ENCODE results near the gene CD164L2. TPM values are rescaled to one million over a fixed set of nuclear protein-coding genes. Genes with fewer than 3 reads are reported as not detected.

CD164L2 gene
- total and polyA plus RNA-seq, 2 experiments from 2014 or later = 2.0 to 2.8 TPM

GRCh38 chr1:27394925-27395324 lies 11.8 kb upstream of the CD164L2 start:
- H3K4me1 ChIP-seq (ENCODE audit: insufficient read depth) = peaks cover 23% of the 10 kb centered on the region
- H3K27ac ChIP-seq (ENCODE audit: low read depth) = no peak overlapping the region
- H3K27ac Mint-ChIP-seq = no peak overlapping the region; the same call in 1 of the 2 replicates
- H3K4me3 Mint-ChIP-seq = no peak overlapping the region; the same call in 2 of the 3 replicates
- H3K36me3 Mint-ChIP-seq (ENCODE audit: low read depth) = peaks cover 5% of the 10 kb centered on the region; the same call in 1 of the 3 replicates
- no peaks in the 10 kb centered on the region for H3K79me2 ChIP-seq (replicated peaks; ENCODE audit: insufficient read depth)
- no peak overlapping the region for H2AFZ ChIP-seq
- no peak for DNase-seq (ENCODE audit: low spot score)
- no peaks in the 10 kb centered on the region for H3K36me3 ChIP-seq (ENCODE audit: insufficient read depth)
- H3F3A ChIP-seq (replicated peaks; ENCODE audit: low read depth) = peaks cover 7% of the 10 kb centered on the region; the same call in 1 of the 2 replicates
- H4K20me1 ChIP-seq (replicated peaks; ENCODE audit: insufficient read depth) = no peaks in the 10 kb centered on the region
- peaks cover 33% of the 10 kb centered on the region for H3K27me3 Mint-ChIP-seq (ENCODE audit: insufficient read depth, low read depth, poor library complexity)
- H3K9me3 Mint-ChIP-seq = no peaks in the 10 kb centered on the region
- peaks cover 46% of the 10 kb centered on the region for H3K4me1 Mint-ChIP-seq
- H3K27me3 ChIP-seq (ENCODE audit: insufficient read depth) = no peaks in the 10 kb centered on the region
- TF ChIP-seq ZNF331 (CRISPR knock-in tag; IDR thresholded peaks at IDR 0.05; ENCODE audit: low read depth) = no peak
- TF ChIP-seq STAT1 (IDR thresholded peaks at IDR 0.05; ENCODE audit: unreplicated experiment) = no peak
- no peak for TF ChIP-seq EZH2phosphoT487 (IDR thresholded peaks at IDR 0.05; ENCODE audit: unreplicated experiment)
- TF ChIP-seq, protein P1, sequence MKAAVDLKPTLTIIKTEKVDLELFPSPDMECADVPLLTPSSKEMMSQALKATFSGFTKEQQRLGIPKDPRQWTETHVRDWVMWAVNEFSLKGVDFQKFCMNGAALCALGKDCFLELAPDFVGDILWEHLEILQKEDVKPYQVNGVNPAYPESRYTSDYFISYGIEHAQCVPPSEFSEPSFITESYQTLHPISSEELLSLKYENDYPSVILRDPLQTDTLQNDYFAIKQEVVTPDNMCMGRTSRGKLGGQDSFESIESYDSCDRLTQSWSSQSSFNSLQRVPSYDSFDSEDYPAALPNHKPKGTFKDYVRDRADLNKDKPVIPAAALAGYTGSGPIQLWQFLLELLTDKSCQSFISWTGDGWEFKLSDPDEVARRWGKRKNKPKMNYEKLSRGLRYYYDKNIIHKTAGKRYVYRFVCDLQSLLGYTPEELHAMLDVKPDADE (IDR thresholded peaks at IDR 0.05) = no peak
- no peak for TF ChIP-seq REST (IDR thresholded peaks at IDR 0.05; ENCODE audit: unreplicated experiment)
- TF ChIP-seq ZNF462 (CRISPR knock-in tag; IDR thresholded peaks at IDR 0.05) = no peak
- no peak for TF ChIP-seq POLR2AphosphoS5 (IDR thresholded peaks at IDR 0.05; ENCODE audit: low read depth)
- TF ChIP-seq CTCF (conservative IDR thresholded peaks at IDR 0.05; ENCODE audit: low read depth in 2 of 2) = no peak
- no peak for TF ChIP-seq NANOG (IDR thresholded peaks at IDR 0.05; ENCODE audit: borderline replicate concordance)
- TF ChIP-seq CREB1 (CRISPR knock-in tag; IDR thresholded peaks at IDR 0.05; ENCODE audit: low read depth) = no peak
- TF ChIP-seq ZNF114 (CRISPR knock-in tag; IDR thresholded peaks at IDR 0.05) = no peak
- TF ChIP-seq EZH2 (IDR thresholded peaks at IDR 0.05; ENCODE audit: low read depth, unreplicated experiment) = no peak
- no peak for TF ChIP-seq JUNB (IDR thresholded peaks at IDR 0.05; ENCODE audit: unreplicated experiment)
- no peaks in the 10 kb centered on the region for H3K9me2 ChIP-seq (ENCODE audit: insufficient read depth)
- ATAC-seq = no peak
- no peak overlapping the region for H3K4me3 ChIP-seq
- no peak overlapping the region for H3K4me2 ChIP-seq

All from GM23338 (cell line).